ENCODE results near the gene SPECC1.

- TF ChIP-seq, protein P1, sequence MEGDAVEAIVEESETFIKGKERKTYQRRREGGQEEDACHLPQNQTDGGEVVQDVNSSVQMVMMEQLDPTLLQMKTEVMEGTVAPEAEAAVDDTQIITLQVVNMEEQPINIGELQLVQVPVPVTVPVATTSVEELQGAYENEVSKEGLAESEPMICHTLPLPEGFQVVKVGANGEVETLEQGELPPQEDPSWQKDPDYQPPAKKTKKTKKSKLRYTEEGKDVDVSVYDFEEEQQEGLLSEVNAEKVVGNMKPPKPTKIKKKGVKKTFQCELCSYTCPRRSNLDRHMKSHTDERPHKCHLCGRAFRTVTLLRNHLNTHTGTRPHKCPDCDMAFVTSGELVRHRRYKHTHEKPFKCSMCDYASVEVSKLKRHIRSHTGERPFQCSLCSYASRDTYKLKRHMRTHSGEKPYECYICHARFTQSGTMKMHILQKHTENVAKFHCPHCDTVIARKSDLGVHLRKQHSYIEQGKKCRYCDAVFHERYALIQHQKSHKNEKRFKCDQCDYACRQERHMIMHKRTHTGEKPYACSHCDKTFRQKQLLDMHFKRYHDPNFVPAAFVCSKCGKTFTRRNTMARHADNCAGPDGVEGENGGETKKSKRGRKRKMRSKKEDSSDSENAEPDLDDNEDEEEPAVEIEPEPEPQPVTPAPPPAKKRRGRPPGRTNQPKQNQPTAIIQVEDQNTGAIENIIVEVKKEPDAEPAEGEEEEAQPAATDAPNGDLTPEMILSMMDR (IDR thresholded peaks at IDR 0.05; ENCODE audit: low read depth, low read length, poor library complexity, severe bottlenecking): no peak
- TF ChIP-seq EZH2phosphoT487 (IDR thresholded peaks at IDR 0.05; ENCODE audit: borderline replicate concordance, low read length): no peak
These were observed 304.7 kb downstream of the SPECC1 start for GRCh38 chr17:20313891-20314290.
